ENCODE results near the gene TBC1D8. TPM values are rescaled to one million over a fixed set of nuclear protein-coding genes. Genes with fewer than 3 reads are reported as not detected.

Gene TBC1D8
- total and polyA plus RNA-seq, 4 donors: 10.4 to 38.6 (median 13.4) TPM

DNA sequence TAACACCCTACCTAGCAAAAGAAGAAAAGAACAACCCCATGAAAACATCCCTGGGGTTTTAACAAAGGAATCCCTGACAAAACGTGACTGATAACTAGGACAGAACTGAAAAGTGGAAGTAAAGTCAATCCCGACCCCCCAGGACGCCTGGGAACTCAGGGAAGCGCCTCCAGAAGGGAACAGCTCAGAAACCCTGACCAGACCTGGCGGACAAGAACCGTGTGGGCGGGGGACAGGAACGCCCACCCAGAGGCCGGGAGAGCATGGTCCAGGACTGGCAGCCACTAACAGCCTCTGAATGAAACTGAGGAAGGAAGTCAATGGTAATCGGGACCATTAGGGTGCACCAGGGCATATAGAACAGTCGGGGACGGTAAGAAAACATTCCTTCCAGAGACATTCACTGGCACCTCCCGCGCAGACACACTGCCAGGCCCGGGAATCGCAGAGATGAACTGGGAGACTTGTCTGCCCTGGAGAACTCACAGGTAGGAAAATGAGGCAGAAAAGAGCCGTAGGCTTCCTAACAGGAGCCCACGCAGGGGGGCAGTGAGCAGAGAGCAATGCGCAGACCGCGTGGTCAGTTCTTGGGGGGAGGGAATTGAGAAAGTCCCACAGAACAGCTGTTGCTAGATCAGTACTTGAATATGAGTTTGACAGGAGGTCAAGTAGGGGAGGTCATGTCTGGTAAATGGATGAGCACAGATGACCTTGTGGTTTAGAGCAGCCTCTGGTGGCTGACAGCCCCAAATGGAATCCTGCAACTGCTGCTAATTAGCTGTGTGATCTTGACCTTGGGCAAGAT is 1.3 kb upstream of the TBC1D8 start:
- peak overlapping the region; percentile 88 to 89 for H3K27ac ChIP-seq (ENCODE audit: low read depth in 1 of 2, low read length in 2 of 2)

More for the DNA sequence above, 1.3 kb upstream of the TBC1D8 start:
- no peaks in the 10 kb centered on the region for H3K36me3 ChIP-seq (ENCODE audit: control insufficient read depth in 4 of 4, insufficient read depth in 3 of 4, low read depth in 1 of 4, low read length in 3 of 4)
- H3K9ac ChIP-seq (ENCODE audit: low read depth in 1 of 2, low read length in 2 of 2): peak overlapping the region in 1 of 2 donors; percentile 37
- TF ChIP-seq TAF1 (conservative IDR thresholded peaks at IDR 0.05): no peak
- TF ChIP-seq JUND (IDR thresholded peaks at IDR 0.05): no peak
- TF ChIP-seq, protein P1, sequence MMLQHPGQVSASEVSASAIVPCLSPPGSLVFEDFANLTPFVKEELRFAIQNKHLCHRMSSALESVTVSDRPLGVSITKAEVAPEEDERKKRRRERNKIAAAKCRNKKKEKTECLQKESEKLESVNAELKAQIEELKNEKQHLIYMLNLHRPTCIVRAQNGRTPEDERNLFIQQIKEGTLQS (IDR thresholded peaks at IDR 0.05): peak; percentile 18
- TF ChIP-seq, protein P2, sequence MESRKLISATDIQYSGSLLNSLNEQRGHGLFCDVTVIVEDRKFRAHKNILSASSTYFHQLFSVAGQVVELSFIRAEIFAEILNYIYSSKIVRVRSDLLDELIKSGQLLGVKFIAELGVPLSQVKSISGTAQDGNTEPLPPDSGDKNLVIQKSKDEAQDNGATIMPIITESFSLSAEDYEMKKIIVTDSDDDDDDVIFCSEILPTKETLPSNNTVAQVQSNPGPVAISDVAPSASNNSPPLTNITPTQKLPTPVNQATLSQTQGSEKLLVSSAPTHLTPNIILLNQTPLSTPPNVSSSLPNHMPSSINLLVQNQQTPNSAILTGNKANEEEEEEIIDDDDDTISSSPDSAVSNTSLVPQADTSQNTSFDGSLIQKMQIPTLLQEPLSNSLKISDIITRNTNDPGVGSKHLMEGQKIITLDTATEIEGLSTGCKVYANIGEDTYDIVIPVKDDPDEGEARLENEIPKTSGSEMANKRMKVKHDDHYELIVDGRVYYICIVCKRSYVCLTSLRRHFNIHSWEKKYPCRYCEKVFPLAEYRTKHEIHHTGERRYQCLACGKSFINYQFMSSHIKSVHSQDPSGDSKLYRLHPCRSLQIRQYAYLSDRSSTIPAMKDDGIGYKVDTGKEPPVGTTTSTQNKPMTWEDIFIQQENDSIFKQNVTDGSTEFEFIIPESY (IDR thresholded peaks at IDR 0.05): no peak
- TF ChIP-seq, protein P3, sequence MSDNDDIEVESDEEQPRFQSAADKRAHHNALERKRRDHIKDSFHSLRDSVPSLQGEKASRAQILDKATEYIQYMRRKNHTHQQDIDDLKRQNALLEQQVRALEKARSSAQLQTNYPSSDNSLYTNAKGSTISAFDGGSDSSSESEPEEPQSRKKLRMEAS (IDR thresholded peaks at IDR 0.05): no peak
- TF ChIP-seq, protein P4, sequence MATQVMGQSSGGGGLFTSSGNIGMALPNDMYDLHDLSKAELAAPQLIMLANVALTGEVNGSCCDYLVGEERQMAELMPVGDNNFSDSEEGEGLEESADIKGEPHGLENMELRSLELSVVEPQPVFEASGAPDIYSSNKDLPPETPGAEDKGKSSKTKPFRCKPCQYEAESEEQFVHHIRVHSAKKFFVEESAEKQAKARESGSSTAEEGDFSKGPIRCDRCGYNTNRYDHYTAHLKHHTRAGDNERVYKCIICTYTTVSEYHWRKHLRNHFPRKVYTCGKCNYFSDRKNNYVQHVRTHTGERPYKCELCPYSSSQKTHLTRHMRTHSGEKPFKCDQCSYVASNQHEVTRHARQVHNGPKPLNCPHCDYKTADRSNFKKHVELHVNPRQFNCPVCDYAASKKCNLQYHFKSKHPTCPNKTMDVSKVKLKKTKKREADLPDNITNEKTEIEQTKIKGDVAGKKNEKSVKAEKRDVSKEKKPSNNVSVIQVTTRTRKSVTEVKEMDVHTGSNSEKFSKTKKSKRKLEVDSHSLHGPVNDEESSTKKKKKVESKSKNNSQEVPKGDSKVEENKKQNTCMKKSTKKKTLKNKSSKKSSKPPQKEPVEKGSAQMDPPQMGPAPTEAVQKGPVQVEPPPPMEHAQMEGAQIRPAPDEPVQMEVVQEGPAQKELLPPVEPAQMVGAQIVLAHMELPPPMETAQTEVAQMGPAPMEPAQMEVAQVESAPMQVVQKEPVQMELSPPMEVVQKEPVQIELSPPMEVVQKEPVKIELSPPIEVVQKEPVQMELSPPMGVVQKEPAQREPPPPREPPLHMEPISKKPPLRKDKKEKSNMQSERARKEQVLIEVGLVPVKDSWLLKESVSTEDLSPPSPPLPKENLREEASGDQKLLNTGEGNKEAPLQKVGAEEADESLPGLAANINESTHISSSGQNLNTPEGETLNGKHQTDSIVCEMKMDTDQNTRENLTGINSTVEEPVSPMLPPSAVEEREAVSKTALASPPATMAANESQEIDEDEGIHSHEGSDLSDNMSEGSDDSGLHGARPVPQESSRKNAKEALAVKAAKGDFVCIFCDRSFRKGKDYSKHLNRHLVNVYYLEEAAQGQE (IDR thresholded peaks at IDR 0.05): no peak
- no peak for TF ChIP-seq SP1 (IDR thresholded peaks at IDR 0.05)
- TF ChIP-seq NR2F2 (IDR thresholded peaks at IDR 0.05): peak; percentile 94
- TF ChIP-seq YY1 (IDR thresholded peaks at IDR 0.05): no peak
- TF ChIP-seq FOXA1 (IDR thresholded peaks at IDR 0.05): no peak
- peak; percentile 97 for TF ChIP-seq RAD21 (IDR thresholded peaks at IDR 0.05)
- peak; percentile 65 to 88 for TF ChIP-seq RXRA (IDR thresholded peaks at IDR 0.05)
- no peak for TF ChIP-seq EGR1 (IDR thresholded peaks at IDR 0.05; ENCODE audit: low read depth in 2 of 2)
- TF ChIP-seq, protein P5, sequence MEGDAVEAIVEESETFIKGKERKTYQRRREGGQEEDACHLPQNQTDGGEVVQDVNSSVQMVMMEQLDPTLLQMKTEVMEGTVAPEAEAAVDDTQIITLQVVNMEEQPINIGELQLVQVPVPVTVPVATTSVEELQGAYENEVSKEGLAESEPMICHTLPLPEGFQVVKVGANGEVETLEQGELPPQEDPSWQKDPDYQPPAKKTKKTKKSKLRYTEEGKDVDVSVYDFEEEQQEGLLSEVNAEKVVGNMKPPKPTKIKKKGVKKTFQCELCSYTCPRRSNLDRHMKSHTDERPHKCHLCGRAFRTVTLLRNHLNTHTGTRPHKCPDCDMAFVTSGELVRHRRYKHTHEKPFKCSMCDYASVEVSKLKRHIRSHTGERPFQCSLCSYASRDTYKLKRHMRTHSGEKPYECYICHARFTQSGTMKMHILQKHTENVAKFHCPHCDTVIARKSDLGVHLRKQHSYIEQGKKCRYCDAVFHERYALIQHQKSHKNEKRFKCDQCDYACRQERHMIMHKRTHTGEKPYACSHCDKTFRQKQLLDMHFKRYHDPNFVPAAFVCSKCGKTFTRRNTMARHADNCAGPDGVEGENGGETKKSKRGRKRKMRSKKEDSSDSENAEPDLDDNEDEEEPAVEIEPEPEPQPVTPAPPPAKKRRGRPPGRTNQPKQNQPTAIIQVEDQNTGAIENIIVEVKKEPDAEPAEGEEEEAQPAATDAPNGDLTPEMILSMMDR (IDR thresholded peaks at IDR 0.05; ENCODE audit: low read depth, low read length, missing input control): peak; percentile 92
- no peak for TF ChIP-seq FOXA2 (IDR thresholded peaks at IDR 0.05)
- no peak for TF ChIP-seq GABPA (IDR thresholded peaks at IDR 0.05 in 1 of 2, conservative IDR thresholded peaks at IDR 0.05 in 1 of 2)
- TF ChIP-seq HNF4G (IDR thresholded peaks at IDR 0.05): no peak
- peak in 1 of 2 donors; percentile 28 for TF ChIP-seq HNF4A (conservative IDR thresholded peaks at IDR 0.05)
- H3K9me3 ChIP-seq (ENCODE audit: control insufficient read depth in 4 of 4, low read length in 3 of 4): no peaks in the 10 kb centered on the region
- H3K4me3 ChIP-seq (ENCODE audit: low read depth in 1 of 3, low read length in 3 of 3): peak overlapping the region in 2 of 3 donors; percentile 1 to 19
- WGBS: 19% methylated on average over 21 of the region's 21 CpGs
- H3K27me3 ChIP-seq (ENCODE audit: control insufficient read depth in 4 of 4, insufficient read depth in 4 of 4, low read length in 3 of 4): no peaks in the 10 kb centered on the region
- peaks cover 11 to 36% (median 26%) of the 10 kb centered on the region in 4 donors for H3K4me1 ChIP-seq (ENCODE audit: control insufficient read depth in 4 of 4, insufficient read depth in 4 of 4, low read length in 3 of 4)
- no peak for DNase-seq (ENCODE audit: low spot score)
